HL-60 (cell line): Measurements from ENCODE around the gene DARS1.

ENCODE experiments used
- DNase-seq, 2 experiments: peaks; one replicate each; pipeline ENCODE4 v3.0.0-alpha.2; 2010 to 2020; ENCODE audit warnings: low read depth in 1 of 2, low spot score in 1 of 2
- H3K27ac ChIP-seq: fragments of 250-450 bp; sonication (Bioruptor Pico); replicated peaks from 2 replicates; pipeline ENCODE4 v1.5.1; 2020; ENCODE audit warnings: mild to moderate bottlenecking, moderate library complexity
- H3K27me3 ChIP-seq: fragments of 250-450 bp; sonication (Bioruptor Pico); 2 replicates; pipeline ENCODE4 v1.5.1; 2021; ENCODE audit warnings: mild to moderate bottlenecking, moderate library complexity; ENCODE audit not compliant: insufficient read depth, poor library complexity, severe bottlenecking
- H3K4me3 ChIP-seq: replicated peaks from 2 replicates; pipeline ENCODE4 v1.5.1; 2011; ENCODE audit warnings: mild to moderate bottlenecking, control low read depth, low read length; ENCODE audit not compliant: insufficient read depth
- CTCF ChIP-seq: IDR thresholded peaks from one replicate; pipeline ENCODE4 v1.5.1; 2011; ENCODE audit warnings: low read length, control low read depth, inconsistent platforms; ENCODE audit not compliant: insufficient read depth
- GABPA ChIP-seq: IDR thresholded peaks from 2 replicates; pipeline ENCODE4 v1.6.1; 2012; ENCODE audit warnings: low read depth
- POLR2AphosphoS5 ChIP-seq: IDR thresholded peaks from 2 replicates; pipeline ENCODE4 v1.6.1; 2012; ENCODE audit warnings: low read depth
- REST ChIP-seq: IDR thresholded peaks from 2 replicates; pipeline ENCODE4 v1.6.1; 2012; ENCODE audit warnings: low read depth; ENCODE audit not compliant: insufficient replicate concordance
- SPI1 ChIP-seq: IDR thresholded peaks from 2 replicates; pipeline ENCODE4 v1.6.1; 2012; ENCODE audit warnings: low read depth, mild to moderate bottlenecking, borderline replicate concordance

Gene DARS1

GRCh38 chr2:135954020-135954601 lies 31.3 kb downstream of the DARS1 start:
- TF ChIP-seq SPI1, result no peak
- no peak for TF ChIP-seq REST
- no peak for TF ChIP-seq CTCF
- TF ChIP-seq POLR2AphosphoS5, result no peak
- no peak for TF ChIP-seq GABPA
- no peak overlapping the region for H3K4me3 ChIP-seq
- DNase-seq, result no peak

GRCh38 chr2:135952891-135953290 lies 32.5 kb downstream of the DARS1 start:
- H3K4me3 ChIP-seq, result no peak overlapping the region
- DNase-seq, result no peak
- no peak overlapping the region for H3K27ac ChIP-seq
- no peaks in the 10 kb centered on the region for H3K27me3 ChIP-seq
- TF ChIP-seq REST (no peak), GABPA (no peak), SPI1 (no peak), CTCF (no peak), POLR2AphosphoS5 (no peak)

More at GRCh38 chr2:135954020-135954601, 31.3 kb downstream of the DARS1 start:
- H3K27ac ChIP-seq, result no peak overlapping the region
- H3K27me3 ChIP-seq, result no peaks in the 10 kb centered on the region

- no peak for DNase-seq
Observed at GRCh38 chr2:135951041-135951583, 34.3 kb downstream of the DARS1 start.

More at GRCh38 chr2:135951041-135951583, 34.3 kb downstream of the DARS1 start:
- no peak overlapping the region for H3K4me3 ChIP-seq
- H3K27ac ChIP-seq, result no peak overlapping the region
- no peak for TF ChIP-seq POLR2AphosphoS5
- TF ChIP-seq GABPA, result no peak
- no peak for TF ChIP-seq REST
- TF ChIP-seq SPI1, result no peak
- H3K27me3 ChIP-seq, result no peaks in the 10 kb centered on the region
